OCI-LY7 (cell line): ENCODE results near the gene HIPK3.

Experiments used
- EZH2phosphoT487 ChIP-seq: fragments of 200-600 bp; sonication (generic); IDR thresholded peaks from 2 replicates; pipeline ENCODE4 v1.6.1; 2018; ENCODE audit warnings: low read depth, borderline replicate concordance, mild to moderate bottlenecking, mixed run types, antibody characterized with exemption, low read length, moderate library complexity, mixed read lengths
- TF ChIP-seq, protein P1 (sequence below): fragments of 200-600 bp; sonication (generic); conservative IDR thresholded peaks from 2 replicates; pipeline ENCODE4 v1.5.1; 2014; ENCODE audit warnings: mild to moderate bottlenecking, antibody characterized with exemption, low read length, moderate library complexity, mixed read lengths

DNA sequence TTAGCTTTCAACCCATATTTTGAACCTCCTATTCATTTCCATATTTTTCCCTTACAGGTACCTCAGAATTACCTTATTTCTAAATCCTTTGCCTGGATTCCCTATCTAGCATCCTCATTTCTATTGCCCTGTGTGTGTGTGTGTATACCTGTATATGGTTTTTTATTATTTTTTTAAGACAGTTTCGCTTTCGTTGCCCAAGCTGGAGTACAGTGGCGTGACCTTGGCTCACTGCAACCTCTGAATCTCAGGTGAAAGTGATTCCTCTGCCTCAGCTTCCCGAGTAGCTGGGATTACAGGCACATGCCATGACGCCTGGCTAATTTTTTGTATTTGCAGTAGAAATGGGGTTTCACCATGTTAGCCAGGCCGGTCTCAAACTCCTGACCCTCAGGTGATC, 12.6 kb downstream of the HIPK3 start:
- TF ChIP-seq, protein P1, sequence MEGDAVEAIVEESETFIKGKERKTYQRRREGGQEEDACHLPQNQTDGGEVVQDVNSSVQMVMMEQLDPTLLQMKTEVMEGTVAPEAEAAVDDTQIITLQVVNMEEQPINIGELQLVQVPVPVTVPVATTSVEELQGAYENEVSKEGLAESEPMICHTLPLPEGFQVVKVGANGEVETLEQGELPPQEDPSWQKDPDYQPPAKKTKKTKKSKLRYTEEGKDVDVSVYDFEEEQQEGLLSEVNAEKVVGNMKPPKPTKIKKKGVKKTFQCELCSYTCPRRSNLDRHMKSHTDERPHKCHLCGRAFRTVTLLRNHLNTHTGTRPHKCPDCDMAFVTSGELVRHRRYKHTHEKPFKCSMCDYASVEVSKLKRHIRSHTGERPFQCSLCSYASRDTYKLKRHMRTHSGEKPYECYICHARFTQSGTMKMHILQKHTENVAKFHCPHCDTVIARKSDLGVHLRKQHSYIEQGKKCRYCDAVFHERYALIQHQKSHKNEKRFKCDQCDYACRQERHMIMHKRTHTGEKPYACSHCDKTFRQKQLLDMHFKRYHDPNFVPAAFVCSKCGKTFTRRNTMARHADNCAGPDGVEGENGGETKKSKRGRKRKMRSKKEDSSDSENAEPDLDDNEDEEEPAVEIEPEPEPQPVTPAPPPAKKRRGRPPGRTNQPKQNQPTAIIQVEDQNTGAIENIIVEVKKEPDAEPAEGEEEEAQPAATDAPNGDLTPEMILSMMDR = no peak
- TF ChIP-seq EZH2phosphoT487 = no peak
